Islet of Langerhans (tissue), 1 donor: ENCODE measurements around the gene UBASH3A.

Experiments used
- FAIRE-seq: peaks from one replicate; lab custom pipeline; 2011; peaks lifted over from hg19 to GRCh38; lab: Jason Lieb, UNC

UBASH3A gene

DNA sequence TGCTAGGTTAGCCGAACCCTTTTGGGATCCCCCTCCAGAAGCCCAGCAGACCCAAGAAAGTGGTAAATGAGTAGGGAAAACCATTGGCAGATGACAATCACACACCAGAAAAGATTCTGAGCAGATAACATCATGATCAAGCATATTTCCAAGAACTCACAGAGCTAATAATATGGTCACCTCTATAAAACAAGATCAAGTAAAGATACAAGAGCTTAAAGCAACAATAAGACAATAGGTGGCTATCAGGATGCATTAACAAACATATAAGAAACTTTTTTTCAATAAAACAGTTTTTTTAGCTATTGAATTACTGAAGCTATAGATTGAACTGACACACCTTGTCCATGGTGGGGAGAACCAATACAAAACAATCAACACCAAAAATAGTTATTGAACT, 29.0 kb downstream of the UBASH3A start:
- no peak for FAIRE-seq

DNA sequence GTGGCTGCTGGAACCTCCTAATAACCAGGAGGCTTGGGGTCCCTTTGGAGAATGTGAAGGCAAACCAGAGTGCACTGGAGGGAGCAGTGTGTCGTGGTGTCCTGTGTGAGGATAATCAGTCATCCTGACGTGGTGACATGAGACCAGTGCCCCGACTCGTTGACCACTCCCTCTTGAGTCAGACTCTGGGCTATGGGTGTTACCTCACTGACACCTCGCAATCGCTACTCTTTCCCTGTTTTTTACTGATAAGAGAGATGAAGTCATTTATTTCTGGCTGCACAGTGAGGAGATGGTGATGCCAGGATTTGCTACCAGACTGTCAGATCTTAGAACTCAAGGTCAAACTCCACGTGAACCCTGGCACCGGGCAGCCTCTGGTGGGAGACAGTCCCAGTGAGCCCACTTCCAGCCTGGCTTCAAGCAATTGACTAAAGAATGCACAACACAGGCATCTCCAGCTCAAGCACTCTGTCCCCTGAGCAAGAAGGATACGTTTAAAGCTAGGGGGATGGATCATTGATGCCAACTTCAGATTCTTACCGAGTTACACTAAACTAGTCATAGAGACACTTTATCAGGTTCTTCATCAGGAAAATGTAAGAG, 30.3 kb downstream of the UBASH3A start:
- no peak for FAIRE-seq

GRCh38 chr21:42434884-42435283, 31.2 kb downstream of the UBASH3A start:
- FAIRE-seq: no peak

DNA sequence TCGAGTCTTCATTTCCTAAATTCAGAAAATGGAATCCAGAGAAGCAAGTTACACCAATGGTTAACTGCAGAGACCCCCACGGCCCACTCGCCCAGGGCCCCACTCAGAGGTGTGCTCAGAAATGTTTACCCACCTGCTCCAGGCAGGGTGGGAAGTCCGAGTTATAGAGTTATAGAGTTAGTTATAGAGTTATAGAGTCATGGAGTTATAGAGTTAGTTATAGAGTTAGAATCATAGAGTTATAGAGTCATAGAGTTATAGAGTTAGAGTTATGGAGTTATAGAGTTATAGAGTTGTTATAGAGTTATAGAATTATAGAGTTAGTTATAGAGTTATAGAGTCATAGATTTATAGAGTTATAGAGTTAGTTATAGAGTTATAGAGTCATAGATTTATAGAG, 31.7 kb downstream of the UBASH3A start:
- no peak for FAIRE-seq

DNA sequence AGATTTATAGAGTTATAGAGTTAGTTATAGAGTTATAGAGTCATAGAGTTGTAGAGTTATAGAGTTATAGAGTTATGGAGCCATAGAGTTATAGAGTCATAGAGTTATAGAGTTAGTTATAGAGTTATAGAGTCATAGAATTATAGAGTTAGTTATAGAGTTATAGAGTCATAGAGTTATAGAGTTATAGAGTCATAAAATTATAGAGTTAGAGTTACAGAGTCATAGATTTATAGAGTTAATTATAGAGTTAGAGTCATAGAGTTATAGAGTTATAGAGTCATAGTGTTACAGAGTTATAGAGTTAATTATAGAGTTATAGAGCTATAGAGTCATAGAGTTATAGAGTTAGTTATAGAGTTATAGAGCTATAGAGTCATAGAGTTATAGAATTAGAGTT, 32.1 kb downstream of the UBASH3A start:
- no peak for FAIRE-seq

DNA sequence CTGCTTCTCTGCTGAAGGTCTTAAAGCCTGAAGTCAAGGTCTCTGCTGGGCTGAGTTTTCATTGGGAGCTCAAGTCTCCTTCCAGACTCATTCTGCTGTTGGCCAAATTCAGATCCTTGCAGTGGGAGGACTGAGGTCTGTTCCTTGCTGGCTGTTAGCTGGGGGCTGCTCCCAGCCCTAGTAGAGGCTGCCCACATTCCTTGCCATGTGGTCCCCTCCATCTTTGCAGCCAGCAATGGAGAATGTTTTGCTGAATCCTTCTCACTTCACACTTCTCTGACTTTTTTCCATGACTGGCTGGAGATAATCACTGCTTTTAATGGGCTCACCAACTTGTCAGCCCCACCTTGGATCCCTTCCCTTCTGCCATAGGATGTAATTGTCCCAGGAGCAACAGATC, 33.2 kb downstream of the UBASH3A start:
- FAIRE-seq: no peak

- FAIRE-seq: no peak
Observed at GRCh38 chr21:42437786-42438185, 34.1 kb downstream of the UBASH3A start.

- FAIRE-seq: no peak
Observed at GRCh38 chr21:42438316-42439205, 34.9 kb downstream of the UBASH3A start.

DNA sequence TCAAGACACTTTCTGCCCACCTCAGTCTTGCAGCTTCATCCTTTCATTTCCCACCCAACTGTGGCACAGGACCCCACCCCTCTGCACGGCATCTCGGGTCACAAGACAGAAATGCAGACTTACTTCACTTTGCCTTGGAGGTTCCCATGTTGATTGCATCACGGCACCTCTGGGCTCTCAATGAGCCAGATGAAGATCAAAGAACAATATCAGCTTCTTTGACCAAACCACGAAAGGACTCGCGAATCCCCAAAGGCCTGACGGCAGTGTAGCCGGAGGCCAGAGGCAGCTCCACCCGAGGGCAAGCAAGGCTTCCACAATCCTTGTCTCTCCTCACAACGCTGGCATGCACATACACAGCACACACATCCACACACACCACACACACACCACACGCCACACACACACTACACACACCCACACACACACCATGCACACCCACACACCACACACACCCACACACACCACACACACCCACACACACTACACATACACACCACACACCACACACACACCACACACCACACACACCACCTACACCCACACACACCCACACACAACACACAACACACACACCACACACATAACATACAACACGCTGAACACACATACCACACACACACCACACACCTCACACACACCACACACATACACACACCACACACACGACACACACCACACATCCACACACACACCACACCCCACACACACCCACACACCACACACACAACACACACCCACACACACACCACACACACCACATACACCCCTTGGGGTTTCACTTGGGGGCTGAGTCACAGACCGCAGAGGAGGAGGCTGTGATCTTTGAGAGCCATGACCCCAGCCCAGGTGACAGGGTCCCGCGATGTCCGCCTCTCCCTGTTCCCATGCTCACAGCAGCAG, 35.8 kb downstream of the UBASH3A start:
- FAIRE-seq: no peak

DNA sequence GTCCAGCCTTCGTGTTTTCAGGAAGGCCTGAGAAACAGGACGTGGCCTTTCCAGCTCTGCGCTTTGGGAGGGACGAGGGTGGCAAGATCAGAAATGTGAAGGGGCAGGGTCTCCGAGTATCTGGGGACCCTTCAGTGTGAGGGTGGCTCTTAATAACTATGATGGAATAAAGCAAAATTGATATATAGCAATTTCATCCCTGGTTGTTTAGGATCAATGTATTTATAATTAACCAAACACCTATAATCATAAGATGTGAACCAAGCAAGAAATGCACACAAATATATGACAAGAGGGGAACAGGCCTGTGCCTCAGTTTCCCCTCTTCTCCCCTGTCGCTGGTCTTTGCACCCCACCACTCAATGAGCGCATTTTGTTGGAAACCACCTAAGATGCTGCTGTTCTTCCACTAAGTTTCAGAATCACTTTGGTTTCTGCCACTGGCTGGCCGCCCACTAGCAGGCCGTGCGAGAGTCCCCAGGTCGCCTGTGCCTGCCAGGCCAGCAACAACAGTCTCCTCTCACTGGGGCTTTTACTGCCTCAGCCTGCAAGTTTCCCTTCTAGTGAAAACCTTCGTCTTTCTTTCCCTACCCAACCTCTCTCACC, 36.6 kb downstream of the UBASH3A start:
- FAIRE-seq: no peak

DNA sequence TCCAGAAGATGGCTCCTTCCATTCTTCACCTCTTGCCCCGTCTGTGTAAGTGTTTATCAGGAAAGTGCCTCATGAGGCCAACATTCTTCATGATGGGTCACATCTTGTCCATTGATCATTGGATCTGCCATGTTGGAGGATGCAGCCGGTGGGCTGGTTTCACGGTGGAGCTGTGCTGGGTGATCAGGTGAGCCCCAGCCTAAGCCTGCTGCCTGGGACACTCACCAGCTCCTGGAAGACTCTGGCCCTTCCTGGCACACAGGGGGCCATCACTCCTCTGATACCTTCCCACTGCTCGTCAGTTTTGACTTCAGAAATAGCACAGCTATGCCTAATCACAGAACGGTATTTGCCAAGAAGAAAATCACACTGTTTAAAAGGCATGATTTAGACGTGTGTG, 38.3 kb downstream of the UBASH3A start:
- FAIRE-seq: no peak

GRCh38 chr21:42443181-42443785, 39.6 kb downstream of the UBASH3A start:
- FAIRE-seq: no peak

GRCh38 chr21:42443876-42444744, 40.4 kb downstream of the UBASH3A start:
- no peak for FAIRE-seq

DNA sequence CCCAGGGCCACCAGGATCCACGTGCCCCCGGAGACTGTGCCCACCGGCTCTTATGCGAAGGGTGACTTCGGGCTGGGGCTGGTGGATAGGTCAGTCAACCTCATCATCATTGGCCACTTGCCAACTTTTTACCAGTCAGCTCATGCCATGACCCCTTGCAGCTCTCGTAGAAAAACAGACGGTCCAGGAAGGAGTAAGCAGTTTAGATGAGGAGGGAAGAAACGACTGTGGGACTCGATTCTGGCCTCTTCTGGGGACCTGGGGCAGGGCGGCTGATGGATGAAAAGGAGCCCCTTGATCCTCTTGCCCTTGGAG, 41.0 kb downstream of the UBASH3A start:
- FAIRE-seq: no peak

DNA sequence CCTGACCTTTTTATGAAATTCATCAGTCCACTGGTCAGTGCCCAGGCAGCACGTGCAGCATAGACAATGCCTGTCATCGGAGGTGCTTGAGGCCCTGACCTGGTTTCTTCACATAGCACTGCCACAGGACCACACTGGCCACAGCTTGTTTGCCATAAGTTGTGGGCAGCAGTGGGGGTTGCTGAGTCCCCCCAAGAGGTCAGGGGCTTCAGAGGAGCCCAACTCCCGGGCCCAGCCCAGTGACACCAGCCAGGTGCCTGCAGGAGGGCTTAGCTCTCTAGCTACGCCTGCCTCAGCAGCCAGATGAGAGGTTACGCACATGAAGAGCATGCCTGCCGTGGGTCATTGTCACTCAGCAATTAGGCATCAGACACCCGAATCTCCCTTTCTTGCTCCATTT, 41.6 kb downstream of the UBASH3A start:
- FAIRE-seq: no peak

- no peak for FAIRE-seq
Observed at GRCh38 chr21:42446531-42446930, 42.8 kb downstream of the UBASH3A start.

- no peak for FAIRE-seq
Observed at GRCh38 chr21:42447182-42447581, 43.5 kb downstream of the UBASH3A start.

GRCh38 chr21:42447732-42448131, 44.0 kb downstream of the UBASH3A start:
- FAIRE-seq: no peak

- no peak for FAIRE-seq
Observed at GRCh38 chr21:42448686-42449085, 45.0 kb downstream of the UBASH3A start.

DNA sequence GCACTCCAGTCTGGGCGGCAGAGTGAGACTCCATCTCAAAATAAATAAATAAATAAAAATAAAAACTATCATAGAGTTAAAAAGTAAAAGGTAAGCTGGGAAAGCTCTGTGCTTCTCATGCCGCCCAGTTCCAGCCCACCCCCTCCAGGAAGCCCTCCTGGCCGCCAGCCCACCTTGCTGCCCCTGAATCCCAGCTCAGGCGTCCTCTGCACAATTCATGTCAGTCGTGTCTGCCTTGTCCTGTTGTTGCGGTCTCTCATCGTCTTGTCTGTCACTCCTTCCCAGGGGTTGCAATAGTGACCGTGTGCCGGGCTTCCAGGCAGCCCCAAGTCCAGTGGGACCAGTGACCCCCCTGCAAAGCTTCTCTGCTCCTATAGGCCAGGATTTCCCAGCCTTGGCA, 48.2 kb downstream of the UBASH3A start:
- FAIRE-seq: no peak
